ENCODE measurements around the gene ZNF106.

GRCh38 chr15:42405863-42406482, 85.0 kb downstream of the ZNF106 start:
- TF ChIP-seq EZH2 (IDR thresholded peaks at IDR 0.05; ENCODE audit: insufficient read depth, poor library complexity, severe bottlenecking) = no peak
- TF ChIP-seq EZH2phosphoT487 (IDR thresholded peaks at IDR 0.05; ENCODE audit: insufficient read depth, low read depth) = no peak

Measured in GM23248 (cell line).